Transverse colon (tissue), 4 donors: ENCODE measurements around the gene SCMH1. TPM values are rescaled to one million over a fixed set of nuclear protein-coding genes. Genes with fewer than 3 reads are reported as not detected.
"Not testable (repeated sequence)": the region's sequence is repeated elsewhere in the genome, so short reads cannot be mapped to it uniquely, and the experiment has no call there.

ENCODE experiments used
- DNase-seq: peaks from one replicate; pipeline ENCODE4 v3.0.0-alpha.2; 2019
- H3K27ac ChIP-seq, 4 donors: fragments of 200-600 bp; sonication (generic); 2 replicates each; pipeline ENCODE4 v1.5.1; 2016 to 2018; ENCODE audit warnings: inconsistent platforms in 4 of 4
- H3K27me3 ChIP-seq: fragments of 200-600 bp; sonication (generic); 2 replicates; pipeline ENCODE4 v1.5.1; 2017; ENCODE audit warnings: inconsistent platforms
- H3K36me3 ChIP-seq, 4 donors: fragments of 200-600 bp; sonication (generic); 2 replicates each; pipeline ENCODE4 v1.5.1; 2017 to 2019; ENCODE audit warnings: inconsistent platforms in 4 of 4
- H3K4me1 ChIP-seq, 4 donors: fragments of 200-600 bp; sonication (generic); 2 replicates each; pipeline ENCODE4 v1.5.1; 2017 to 2020; ENCODE audit warnings: inconsistent platforms in 4 of 4
- H3K4me3 ChIP-seq, 4 donors: fragments of 200-600 bp; sonication (generic); 1 replicate in 1 of 4; 2 replicates in 3 of 4; pipeline versions ENCODE4 v1.5.1 to v1.6.1; 2017 to 2019; ENCODE audit warnings: inconsistent platforms in 4 of 4
- H3K9me3 ChIP-seq, 2 donors: fragments of 200-600 bp; sonication (generic); 2 replicates each; pipeline ENCODE4 v1.5.1; 2017 to 2019; ENCODE audit warnings: inconsistent platforms in 2 of 2
- EP300 ChIP-seq: sonication (generic); formaldehyde crosslinking; IDR thresholded peaks from one replicate; pipeline ENCODE4 v1.6.1; 2017; ENCODE audit warnings: antibody characterized with exemption, low read depth
- POLR2A ChIP-seq: fragments of 450-650 bp; IDR thresholded peaks from one replicate; pipeline ENCODE4 v1.6.1; 2016; ENCODE audit warnings: antibody characterized with exemption, mild to moderate bottlenecking, moderate library complexity
- POLR2AphosphoS5 ChIP-seq, 3 donors: sonication (generic); formaldehyde crosslinking; IDR thresholded peaks; one replicate each; pipeline ENCODE4 v1.6.1; 2016; ENCODE audit warnings: antibody characterized with exemption in 3 of 3
- WGBS, 2 donors: methylation state at CpG; one replicate each; pipeline ENCODE4 v1.1.5; 2018; ENCODE audit warnings: low coverage in 1 of 2; 5-methylcytosine and 5-hydroxymethylcytosine counted together
- in situ Hi-C, 4 donors: fragments of 200-750 bp; cut with MboI; loops; one replicate each; pipeline versions ENCODE4 v1.15.0 to v1.15.1; 2017; ENCODE audit warnings: low sequenced_read_pairs in 3 of 4, low pct_ligation_motif_present in 1 of 4, low pct_unique_long_range_greater_than_20kb in 1 of 4
- intact Hi-C: fragments of 100-400 bp; cut with DNase I; formaldehyde crosslinking; loops from one replicate; pipeline ENCODE4 v1.15.1; 2023; ENCODE audit warnings: low total_unique reads
- total RNA-seq, 4 donors: library from RNA; depleted of rRNA; stranded (reverse); fragments of >200 nt; gene quantifications; one replicate each; pipeline ENCODE4 v1.1.0, GENCODE V29; 2016
- TF ChIP-seq, protein P1 (sequence below), 5 experiments: fragments of 200-600 bp in 3 of 5; fragments of 450-650 bp in 2 of 5; sonication (generic) in 3 of 5; IDR thresholded peaks; 1 replicate in 2 of 5; 2 replicates in 3 of 5; pipeline ENCODE4 v1.5.1; 2016 to 2017; ENCODE audit warnings: antibody characterized with exemption in 5 of 5, inconsistent platforms in 3 of 5, mild to moderate bottlenecking in 2 of 5, moderate library complexity in 1 of 5

The SCMH1 gene
- total RNA-seq, 4 donors from 2014 or later, result 24.5 to 66.8 (median 49.1) TPM

DNA sequence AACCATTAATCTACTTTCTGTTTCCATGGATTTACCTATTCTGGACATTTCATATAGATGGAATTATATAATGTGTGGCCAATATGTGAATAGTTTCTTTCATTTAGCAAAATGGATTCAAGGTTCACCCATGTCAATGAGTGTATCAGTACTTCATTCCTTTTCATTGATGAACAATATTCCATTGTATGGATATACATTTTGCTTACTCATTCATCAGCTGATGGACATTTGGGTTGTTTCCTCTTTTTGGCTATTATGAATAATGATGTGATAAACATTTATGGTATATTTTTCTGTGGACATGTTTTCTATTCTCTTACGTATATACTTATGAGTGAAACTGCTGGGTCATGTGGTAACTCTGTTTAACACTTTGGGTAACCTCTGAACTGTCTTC lies 97.8 kb downstream of the SCMH1 start:
- DNase-seq, result no peak
- H3K27me3 ChIP-seq, result no peaks in the 10 kb centered on the region
- 93 to 100% methylated on average over 1 of the region's 1 CpG for WGBS, 2 donors
- H3K9me3 ChIP-seq, result peaks cover 0 to 10% of the 10 kb centered on the region in 2 donors
- H3K4me1 ChIP-seq, result no peaks in the 10 kb centered on the region
- in situ Hi-C loops, result no loop called here
- H3K36me3 ChIP-seq, result peaks cover 0 to 25% (median 7%) of the 10 kb centered on the region in 4 donors
- H3K27ac ChIP-seq, result no peak overlapping the region
- TF ChIP-seq POLR2AphosphoS5 (IDR thresholded peaks at IDR 0.05) (no peak), EP300 (no peak), POLR2A (no peak)
- TF ChIP-seq, protein P1, sequence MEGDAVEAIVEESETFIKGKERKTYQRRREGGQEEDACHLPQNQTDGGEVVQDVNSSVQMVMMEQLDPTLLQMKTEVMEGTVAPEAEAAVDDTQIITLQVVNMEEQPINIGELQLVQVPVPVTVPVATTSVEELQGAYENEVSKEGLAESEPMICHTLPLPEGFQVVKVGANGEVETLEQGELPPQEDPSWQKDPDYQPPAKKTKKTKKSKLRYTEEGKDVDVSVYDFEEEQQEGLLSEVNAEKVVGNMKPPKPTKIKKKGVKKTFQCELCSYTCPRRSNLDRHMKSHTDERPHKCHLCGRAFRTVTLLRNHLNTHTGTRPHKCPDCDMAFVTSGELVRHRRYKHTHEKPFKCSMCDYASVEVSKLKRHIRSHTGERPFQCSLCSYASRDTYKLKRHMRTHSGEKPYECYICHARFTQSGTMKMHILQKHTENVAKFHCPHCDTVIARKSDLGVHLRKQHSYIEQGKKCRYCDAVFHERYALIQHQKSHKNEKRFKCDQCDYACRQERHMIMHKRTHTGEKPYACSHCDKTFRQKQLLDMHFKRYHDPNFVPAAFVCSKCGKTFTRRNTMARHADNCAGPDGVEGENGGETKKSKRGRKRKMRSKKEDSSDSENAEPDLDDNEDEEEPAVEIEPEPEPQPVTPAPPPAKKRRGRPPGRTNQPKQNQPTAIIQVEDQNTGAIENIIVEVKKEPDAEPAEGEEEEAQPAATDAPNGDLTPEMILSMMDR (IDR thresholded peaks at IDR 0.05), result no peak
- intact Hi-C loops, result no loop called here
- no peak overlapping the region for H3K4me3 ChIP-seq

DNA sequence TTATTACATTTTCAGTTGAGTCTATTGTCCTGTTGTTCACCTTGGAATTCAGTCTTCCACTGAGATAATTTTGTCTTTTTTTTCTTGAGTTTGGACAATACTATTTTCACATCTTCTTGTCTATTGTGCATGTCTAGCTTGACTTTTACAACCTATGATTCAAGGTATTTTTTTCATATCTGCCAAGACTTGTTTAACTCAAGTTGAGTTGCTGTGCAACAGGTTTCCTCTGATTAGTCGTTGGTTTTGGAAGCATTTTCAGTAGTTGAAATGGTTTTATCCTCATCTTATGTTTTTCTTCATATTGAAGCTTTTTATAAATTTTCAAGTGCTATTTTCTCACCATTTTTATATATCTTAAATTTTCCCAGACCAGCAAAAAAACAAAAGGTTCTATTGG lies 103.6 kb downstream of the SCMH1 start:
- Histone ChIP-seq H3K27me3 (no peaks in the 10 kb centered on the region), H3K36me3 (peaks cover 0 to 25% (median 1%) of the 10 kb centered on the region in 4 donors), H3K27ac (no peak overlapping the region), H3K9me3 (peaks cover 0 to 10% of the 10 kb centered on the region in 2 donors), H3K4me3 (no peak overlapping the region), H3K4me1 (no peaks in the 10 kb centered on the region)
- intact Hi-C loops (no loop called here), in situ Hi-C loops (no loop called here)
- 91 to 100% methylated on average over 1 of the region's 1 CpG for WGBS, 2 donors
- DNase-seq, result no peak
- TF ChIP-seq EP300, result no peak
- no peak for TF ChIP-seq POLR2AphosphoS5 (IDR thresholded peaks at IDR 0.05)
- TF ChIP-seq, protein P1 (IDR thresholded peaks at IDR 0.05), result no peak
- no peak for TF ChIP-seq POLR2A

DNA sequence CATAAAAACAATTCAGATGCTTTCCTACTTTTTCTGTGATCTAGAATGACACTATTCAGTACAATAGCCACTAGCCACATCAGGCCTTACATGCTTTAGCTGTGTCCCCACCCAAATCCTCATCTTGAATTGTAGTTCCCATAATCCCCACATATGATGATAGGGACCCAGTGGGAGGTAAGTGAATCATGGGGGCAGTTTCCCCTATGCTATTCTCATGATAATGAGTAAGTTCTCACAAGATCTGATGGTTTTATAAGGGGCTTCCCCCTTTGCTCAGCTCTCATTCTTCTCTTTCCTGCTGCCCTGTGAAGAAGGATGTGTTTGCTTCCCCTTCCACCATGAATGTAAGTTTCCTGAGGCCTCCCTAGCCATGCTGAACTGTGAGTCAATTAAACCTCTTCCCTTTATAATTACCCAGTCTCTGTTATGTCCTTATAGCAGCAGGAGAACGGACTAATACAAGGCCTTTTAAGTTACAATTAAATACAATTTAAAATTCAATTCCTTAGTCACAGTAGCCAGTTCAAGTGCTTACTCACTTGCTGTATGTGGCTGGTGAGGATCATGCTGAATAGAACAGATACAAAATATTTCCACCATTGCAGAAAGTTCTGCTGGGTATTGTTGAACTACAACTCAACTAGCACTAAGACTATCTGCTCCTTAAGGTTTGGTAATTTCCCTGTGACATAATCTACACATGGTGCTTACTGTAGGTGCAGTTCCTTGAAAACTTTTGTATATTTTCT lies 106.7 kb downstream of the SCMH1 start:
- no peak for DNase-seq
- WGBS, 2 donors, result 100% methylated on average over 1 of the region's 1 CpG
- TF ChIP-seq, protein P1 (IDR thresholded peaks at IDR 0.05), result no peak
- no peak for TF ChIP-seq POLR2AphosphoS5 (IDR thresholded peaks at IDR 0.05)
- TF ChIP-seq EP300, result no peak
- TF ChIP-seq POLR2A, result no peak
- no peaks in the 10 kb centered on the region for H3K27me3 ChIP-seq
- H3K36me3 ChIP-seq, result peaks cover 0 to 13% (median under 1%) of the 10 kb centered on the region in 4 donors
- no peak overlapping the region for H3K27ac ChIP-seq
- intact Hi-C loops (no loop called here), in situ Hi-C loops (no loop called here)
- no peaks in the 10 kb centered on the region for H3K4me1 ChIP-seq
- H3K4me3 ChIP-seq, result no peak overlapping the region
- peaks cover 3 to 4% of the 10 kb centered on the region in 2 donors for H3K9me3 ChIP-seq

DNA sequence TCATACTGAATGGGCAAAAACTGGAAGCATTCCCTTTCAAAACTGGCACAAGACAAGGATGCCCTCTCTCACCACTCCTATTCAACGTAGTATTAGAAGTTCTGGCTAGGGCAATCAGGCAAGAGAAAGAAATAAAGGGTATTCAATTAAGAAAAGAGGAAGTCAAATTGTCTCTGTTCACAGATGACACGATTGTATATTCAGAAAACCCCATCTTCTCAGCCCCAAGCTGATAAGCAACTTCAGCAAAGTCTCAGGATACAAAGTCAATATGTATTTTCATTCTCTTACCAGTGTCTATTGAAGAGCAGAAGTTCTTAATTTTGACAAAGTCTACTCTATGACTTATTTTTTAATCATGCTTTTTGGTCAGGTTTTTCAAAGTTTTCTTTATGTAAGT lies 107.8 kb downstream of the SCMH1 start:
- 77 to 84% methylated on average over 2 of the region's 2 CpGs for whole genome bisulfite sequencing, 2 donors
- DNase-seq, intact Hi-C loops, H3K27me3 ChIP-seq, H3K27ac ChIP-seq, H3K4me3 ChIP-seq, H3K4me1 ChIP-seq, H3K36me3 ChIP-seq, H3K9me3 ChIP-seq, in situ Hi-C loops: not testable (repeated sequence)
